Measurements from ENCODE around the gene PIBF1.

DNA sequence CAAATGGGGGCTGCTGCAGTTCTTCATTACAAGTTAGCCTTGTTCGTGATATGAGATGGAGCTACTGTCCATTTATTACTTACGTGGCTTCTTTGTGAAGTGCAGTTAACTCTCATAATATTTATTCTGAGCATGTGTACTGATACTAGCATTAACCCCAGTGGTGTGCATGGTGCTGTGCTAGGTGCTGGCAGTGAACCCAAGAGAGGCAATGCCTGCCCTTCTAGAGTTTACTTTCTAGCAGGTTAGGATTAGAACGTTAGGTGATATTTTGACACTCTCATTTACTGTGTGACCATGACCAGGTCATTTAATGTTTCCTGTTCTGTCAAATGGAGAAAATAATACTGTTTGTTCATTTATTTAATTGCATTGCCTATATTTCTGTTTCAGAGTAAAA is 16.9 kb downstream of the PIBF1 start:
- no peak for TF ChIP-seq TAF1 (IDR thresholded peaks at IDR 0.05; ENCODE audit: borderline replicate concordance, insufficient read depth, low read length)
- TF ChIP-seq, protein P1, sequence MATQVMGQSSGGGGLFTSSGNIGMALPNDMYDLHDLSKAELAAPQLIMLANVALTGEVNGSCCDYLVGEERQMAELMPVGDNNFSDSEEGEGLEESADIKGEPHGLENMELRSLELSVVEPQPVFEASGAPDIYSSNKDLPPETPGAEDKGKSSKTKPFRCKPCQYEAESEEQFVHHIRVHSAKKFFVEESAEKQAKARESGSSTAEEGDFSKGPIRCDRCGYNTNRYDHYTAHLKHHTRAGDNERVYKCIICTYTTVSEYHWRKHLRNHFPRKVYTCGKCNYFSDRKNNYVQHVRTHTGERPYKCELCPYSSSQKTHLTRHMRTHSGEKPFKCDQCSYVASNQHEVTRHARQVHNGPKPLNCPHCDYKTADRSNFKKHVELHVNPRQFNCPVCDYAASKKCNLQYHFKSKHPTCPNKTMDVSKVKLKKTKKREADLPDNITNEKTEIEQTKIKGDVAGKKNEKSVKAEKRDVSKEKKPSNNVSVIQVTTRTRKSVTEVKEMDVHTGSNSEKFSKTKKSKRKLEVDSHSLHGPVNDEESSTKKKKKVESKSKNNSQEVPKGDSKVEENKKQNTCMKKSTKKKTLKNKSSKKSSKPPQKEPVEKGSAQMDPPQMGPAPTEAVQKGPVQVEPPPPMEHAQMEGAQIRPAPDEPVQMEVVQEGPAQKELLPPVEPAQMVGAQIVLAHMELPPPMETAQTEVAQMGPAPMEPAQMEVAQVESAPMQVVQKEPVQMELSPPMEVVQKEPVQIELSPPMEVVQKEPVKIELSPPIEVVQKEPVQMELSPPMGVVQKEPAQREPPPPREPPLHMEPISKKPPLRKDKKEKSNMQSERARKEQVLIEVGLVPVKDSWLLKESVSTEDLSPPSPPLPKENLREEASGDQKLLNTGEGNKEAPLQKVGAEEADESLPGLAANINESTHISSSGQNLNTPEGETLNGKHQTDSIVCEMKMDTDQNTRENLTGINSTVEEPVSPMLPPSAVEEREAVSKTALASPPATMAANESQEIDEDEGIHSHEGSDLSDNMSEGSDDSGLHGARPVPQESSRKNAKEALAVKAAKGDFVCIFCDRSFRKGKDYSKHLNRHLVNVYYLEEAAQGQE (IDR thresholded peaks at IDR 0.05; ENCODE audit: insufficient read depth in 1 of 2, low read depth in 2 of 2, low read length in 2 of 2) = no peak

Measured in PFSK-1 (cell line).